HEK293 (cell line): ENCODE measurements around the gene TNFRSF18.

Experiments
- SP2 ChIP-seq: fragments of 450-650 bp; formaldehyde crosslinking; IDR thresholded peaks from 2 replicates; pipeline ENCODE4 v1.5.1; 2016; ENCODE audit warnings: missing biosample characterization, missing genetic modification characterization
- ZFP3 ChIP-seq: fragments of 450-650 bp; formaldehyde crosslinking; IDR thresholded peaks from 2 replicates; pipeline ENCODE4 v1.5.1; 2016; ENCODE audit warnings: low read depth, missing biosample characterization, missing genetic modification characterization
- TF ChIP-seq, protein P1 (sequence below): fragments of 450-650 bp; formaldehyde crosslinking; conservative IDR thresholded peaks from 2 replicates; pipeline ENCODE4 v1.5.1; 2016; ENCODE audit warnings: low read depth, missing biosample characterization, missing genetic modification characterization
- TF ChIP-seq, protein P2 (sequence below): fragments of 450-650 bp; formaldehyde crosslinking; IDR thresholded peaks from 2 replicates; pipeline ENCODE4 v1.5.1; 2016; ENCODE audit warnings: missing biosample characterization, missing genetic modification characterization
- TF ChIP-seq, protein P3 (sequence below): fragments of 450-650 bp; formaldehyde crosslinking; IDR thresholded peaks from 2 replicates; pipeline ENCODE4 v1.5.1; 2016; ENCODE audit warnings: missing biosample characterization, missing genetic modification characterization
- TF ChIP-seq, protein P4 (sequence below): fragments of 450-650 bp; formaldehyde crosslinking; IDR thresholded peaks from 2 replicates; pipeline ENCODE4 v1.5.1; 2017; ENCODE audit warnings: missing biosample characterization, missing genetic modification characterization
- TF ChIP-seq, protein P5 (sequence below): fragments of 450-650 bp; formaldehyde crosslinking; IDR thresholded peaks from 2 replicates; pipeline ENCODE4 v1.5.1; 2016; ENCODE audit warnings: missing biosample characterization, missing genetic modification characterization

DNA sequence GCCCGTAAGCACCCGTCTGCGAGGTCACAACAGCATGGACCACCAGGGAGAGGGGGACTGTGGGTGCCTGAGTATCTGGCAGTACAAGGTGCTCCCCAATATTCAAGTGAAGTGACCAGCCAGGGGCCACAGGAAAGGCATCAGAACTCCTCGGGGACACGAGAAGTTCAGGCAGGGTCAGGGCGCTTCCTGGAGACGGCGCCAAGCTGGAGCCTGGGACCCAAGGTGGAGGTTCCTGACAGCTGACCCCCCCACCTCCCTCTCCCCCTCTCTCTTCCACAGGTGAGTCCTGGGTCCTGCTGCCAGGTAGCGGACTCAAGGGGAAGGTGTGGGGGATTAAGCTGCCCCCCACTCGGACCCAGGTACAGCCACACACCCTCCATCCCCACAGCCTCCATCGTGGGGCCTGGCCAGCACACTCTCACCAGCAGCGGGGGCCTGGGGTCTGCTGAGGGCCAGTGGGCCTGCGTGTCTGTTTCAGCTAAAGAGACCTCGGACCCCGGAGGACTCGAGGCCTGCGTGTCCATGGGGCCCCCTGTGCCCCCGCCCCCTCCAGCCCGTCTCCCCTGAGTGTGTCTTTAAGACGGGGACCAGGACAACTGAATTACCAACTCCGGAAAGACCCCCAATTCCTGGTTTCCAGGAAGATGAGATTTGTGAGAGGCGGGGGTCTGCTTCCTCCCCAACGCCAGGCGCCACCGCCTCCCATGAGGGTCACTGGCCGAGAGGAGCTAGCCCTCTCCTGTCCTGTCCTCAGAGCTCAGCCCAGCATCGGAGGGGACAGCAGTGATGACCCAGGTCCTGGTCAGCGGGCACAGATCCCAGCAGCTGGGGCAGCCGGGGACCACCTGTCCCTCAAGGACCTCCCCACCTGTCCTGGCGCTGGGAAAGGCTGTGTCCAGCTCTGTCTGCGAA, 6.2 kb downstream of the TNFRSF18 start:
- TF ChIP-seq, protein P1, sequence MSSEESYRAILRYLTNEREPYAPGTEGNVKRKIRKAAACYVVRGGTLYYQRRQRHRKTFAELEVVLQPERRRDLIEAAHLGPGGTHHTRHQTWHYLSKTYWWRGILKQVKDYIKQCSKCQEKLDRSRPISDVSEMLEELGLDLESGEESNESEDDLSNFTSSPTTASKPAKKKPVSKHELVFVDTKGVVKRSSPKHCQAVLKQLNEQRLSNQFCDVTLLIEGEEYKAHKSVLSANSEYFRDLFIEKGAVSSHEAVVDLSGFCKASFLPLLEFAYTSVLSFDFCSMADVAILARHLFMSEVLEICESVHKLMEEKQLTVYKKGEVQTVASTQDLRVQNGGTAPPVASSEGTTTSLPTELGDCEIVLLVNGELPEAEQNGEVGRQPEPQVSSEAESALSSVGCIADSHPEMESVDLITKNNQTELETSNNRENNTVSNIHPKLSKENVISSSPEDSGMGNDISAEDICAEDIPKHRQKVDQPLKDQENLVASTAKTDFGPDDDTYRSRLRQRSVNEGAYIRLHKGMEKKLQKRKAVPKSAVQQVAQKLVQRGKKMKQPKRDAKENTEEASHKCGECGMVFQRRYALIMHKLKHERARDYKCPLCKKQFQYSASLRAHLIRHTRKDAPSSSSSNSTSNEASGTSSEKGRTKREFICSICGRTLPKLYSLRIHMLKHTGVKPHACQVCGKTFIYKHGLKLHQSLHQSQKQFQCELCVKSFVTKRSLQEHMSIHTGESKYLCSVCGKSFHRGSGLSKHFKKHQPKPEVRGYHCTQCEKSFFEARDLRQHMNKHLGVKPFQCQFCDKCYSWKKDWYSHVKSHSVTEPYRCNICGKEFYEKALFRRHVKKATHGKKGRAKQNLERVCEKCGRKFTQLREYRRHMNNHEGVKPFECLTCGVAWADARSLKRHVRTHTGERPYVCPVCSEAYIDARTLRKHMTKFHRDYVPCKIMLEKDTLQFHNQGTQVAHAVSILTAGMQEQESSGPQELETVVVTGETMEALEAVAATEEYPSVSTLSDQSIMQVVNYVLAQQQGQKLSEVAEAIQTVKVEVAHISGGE (tag by site-specific recombination) = no peak
- TF ChIP-seq, protein P2, sequence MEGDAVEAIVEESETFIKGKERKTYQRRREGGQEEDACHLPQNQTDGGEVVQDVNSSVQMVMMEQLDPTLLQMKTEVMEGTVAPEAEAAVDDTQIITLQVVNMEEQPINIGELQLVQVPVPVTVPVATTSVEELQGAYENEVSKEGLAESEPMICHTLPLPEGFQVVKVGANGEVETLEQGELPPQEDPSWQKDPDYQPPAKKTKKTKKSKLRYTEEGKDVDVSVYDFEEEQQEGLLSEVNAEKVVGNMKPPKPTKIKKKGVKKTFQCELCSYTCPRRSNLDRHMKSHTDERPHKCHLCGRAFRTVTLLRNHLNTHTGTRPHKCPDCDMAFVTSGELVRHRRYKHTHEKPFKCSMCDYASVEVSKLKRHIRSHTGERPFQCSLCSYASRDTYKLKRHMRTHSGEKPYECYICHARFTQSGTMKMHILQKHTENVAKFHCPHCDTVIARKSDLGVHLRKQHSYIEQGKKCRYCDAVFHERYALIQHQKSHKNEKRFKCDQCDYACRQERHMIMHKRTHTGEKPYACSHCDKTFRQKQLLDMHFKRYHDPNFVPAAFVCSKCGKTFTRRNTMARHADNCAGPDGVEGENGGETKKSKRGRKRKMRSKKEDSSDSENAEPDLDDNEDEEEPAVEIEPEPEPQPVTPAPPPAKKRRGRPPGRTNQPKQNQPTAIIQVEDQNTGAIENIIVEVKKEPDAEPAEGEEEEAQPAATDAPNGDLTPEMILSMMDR (tag by site-specific recombination) = no peak
- TF ChIP-seq, protein P3, sequence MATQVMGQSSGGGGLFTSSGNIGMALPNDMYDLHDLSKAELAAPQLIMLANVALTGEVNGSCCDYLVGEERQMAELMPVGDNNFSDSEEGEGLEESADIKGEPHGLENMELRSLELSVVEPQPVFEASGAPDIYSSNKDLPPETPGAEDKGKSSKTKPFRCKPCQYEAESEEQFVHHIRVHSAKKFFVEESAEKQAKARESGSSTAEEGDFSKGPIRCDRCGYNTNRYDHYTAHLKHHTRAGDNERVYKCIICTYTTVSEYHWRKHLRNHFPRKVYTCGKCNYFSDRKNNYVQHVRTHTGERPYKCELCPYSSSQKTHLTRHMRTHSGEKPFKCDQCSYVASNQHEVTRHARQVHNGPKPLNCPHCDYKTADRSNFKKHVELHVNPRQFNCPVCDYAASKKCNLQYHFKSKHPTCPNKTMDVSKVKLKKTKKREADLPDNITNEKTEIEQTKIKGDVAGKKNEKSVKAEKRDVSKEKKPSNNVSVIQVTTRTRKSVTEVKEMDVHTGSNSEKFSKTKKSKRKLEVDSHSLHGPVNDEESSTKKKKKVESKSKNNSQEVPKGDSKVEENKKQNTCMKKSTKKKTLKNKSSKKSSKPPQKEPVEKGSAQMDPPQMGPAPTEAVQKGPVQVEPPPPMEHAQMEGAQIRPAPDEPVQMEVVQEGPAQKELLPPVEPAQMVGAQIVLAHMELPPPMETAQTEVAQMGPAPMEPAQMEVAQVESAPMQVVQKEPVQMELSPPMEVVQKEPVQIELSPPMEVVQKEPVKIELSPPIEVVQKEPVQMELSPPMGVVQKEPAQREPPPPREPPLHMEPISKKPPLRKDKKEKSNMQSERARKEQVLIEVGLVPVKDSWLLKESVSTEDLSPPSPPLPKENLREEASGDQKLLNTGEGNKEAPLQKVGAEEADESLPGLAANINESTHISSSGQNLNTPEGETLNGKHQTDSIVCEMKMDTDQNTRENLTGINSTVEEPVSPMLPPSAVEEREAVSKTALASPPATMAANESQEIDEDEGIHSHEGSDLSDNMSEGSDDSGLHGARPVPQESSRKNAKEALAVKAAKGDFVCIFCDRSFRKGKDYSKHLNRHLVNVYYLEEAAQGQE (tag by site-specific recombination) = no peak
- TF ChIP-seq SP2 (tag by site-specific recombination) (no peak), ZFP3 (tag by site-specific recombination) (no peak)
- TF ChIP-seq, protein P4, sequence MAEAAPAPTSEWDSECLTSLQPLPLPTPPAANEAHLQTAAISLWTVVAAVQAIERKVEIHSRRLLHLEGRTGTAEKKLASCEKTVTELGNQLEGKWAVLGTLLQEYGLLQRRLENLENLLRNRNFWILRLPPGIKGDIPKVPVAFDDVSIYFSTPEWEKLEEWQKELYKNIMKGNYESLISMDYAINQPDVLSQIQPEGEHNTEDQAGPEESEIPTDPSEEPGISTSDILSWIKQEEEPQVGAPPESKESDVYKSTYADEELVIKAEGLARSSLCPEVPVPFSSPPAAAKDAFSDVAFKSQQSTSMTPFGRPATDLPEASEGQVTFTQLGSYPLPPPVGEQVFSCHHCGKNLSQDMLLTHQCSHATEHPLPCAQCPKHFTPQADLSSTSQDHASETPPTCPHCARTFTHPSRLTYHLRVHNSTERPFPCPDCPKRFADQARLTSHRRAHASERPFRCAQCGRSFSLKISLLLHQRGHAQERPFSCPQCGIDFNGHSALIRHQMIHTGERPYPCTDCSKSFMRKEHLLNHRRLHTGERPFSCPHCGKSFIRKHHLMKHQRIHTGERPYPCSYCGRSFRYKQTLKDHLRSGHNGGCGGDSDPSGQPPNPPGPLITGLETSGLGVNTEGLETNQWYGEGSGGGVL = no peak
- TF ChIP-seq, protein P5, sequence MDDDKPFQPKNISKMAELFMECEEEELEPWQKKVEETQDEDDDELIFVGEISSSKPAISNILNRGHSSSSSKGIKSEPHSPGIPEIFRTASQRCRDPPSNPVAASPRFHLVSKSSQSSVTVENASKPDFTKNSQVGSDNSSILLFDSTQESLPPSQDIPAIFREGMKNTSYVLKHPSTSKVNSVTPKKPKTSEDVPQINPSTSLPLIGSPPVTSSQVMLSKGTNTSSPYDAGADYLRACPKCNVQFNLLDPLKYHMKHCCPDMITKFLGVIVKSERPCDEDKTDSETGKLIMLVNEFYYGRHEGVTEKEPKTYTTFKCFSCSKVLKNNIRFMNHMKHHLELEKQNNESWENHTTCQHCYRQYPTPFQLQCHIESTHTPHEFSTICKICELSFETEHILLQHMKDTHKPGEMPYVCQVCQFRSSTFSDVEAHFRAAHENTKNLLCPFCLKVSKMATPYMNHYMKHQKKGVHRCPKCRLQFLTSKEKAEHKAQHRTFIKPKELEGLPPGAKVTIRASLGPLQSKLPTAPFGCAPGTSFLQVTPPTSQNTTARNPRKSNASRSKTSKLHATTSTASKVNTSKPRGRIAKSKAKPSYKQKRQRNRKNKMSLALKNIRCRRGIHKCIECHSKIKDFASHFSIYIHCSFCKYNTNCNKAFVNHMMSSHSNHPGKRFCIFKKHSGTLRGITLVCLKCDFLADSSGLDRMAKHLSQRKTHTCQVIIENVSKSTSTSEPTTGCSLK (tag by site-specific recombination) = no peak
